ENCODE measurements around the gene NTF3. TPM values are rescaled to one million over a fixed set of nuclear protein-coding genes. Genes with fewer than 3 reads are reported as not detected.

The NTF3 gene
- total RNA-seq, 1 donor from 2014 or later, result 1.2 TPM

DNA sequence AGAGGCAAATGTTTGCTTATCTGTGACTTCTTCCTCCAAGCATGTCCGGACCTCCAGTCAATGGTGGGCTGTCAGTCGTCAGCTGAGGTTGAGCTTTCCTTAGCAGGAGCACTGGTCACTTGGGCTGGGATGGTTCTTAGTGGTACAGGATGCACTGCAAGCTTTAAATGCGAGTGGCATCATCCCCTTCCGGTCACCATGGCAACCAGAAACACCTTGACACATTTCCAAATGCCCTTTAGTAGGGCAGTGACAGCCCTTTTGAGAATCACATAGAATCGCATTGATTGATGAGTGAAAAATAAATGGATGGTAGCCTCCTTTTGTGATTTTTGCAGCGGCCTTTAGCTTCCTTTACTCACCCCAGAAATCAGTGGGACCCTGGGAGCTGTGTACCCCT, 24.1 kb downstream of the NTF3 start:
- H3K4me3 ChIP-seq, result no peak overlapping the region
- no peaks in the 10 kb centered on the region for H3K36me3 ChIP-seq
- H3K27ac ChIP-seq, result no peak overlapping the region
- intact Hi-C loops (cut with DNase I), result no loop called here
- H3K27me3 ChIP-seq (ENCODE audit: low read depth), result peaks cover 5% of the 10 kb centered on the region
- peaks cover 12% of the 10 kb centered on the region for H3K4me1 ChIP-seq
- ATAC-seq, result no peak
- DNase-seq, result no peak
- TF ChIP-seq, protein P1, sequence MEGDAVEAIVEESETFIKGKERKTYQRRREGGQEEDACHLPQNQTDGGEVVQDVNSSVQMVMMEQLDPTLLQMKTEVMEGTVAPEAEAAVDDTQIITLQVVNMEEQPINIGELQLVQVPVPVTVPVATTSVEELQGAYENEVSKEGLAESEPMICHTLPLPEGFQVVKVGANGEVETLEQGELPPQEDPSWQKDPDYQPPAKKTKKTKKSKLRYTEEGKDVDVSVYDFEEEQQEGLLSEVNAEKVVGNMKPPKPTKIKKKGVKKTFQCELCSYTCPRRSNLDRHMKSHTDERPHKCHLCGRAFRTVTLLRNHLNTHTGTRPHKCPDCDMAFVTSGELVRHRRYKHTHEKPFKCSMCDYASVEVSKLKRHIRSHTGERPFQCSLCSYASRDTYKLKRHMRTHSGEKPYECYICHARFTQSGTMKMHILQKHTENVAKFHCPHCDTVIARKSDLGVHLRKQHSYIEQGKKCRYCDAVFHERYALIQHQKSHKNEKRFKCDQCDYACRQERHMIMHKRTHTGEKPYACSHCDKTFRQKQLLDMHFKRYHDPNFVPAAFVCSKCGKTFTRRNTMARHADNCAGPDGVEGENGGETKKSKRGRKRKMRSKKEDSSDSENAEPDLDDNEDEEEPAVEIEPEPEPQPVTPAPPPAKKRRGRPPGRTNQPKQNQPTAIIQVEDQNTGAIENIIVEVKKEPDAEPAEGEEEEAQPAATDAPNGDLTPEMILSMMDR (IDR thresholded peaks at IDR 0.05), result no peak
- H3K9me3 ChIP-seq, result no peaks in the 10 kb centered on the region

DNA sequence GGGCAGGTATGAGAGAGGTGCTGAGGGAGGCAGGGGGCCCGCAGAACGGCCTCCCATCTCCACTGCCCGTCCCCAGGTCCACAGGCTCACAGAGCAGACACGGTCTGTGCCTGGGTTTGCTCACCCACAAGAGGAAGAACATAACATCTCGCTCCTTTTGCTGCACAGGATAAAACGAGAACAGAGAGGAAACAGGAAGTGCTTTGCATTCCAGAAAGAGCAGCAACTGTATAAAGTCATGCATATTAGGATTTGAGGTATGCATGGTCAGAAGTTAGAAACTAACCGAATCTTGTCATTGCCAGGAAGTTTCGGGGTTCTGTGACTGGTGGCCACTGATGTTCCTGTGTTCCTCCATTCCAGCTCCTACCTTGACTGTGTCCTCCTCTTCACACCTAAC, 25.0 kb downstream of the NTF3 start:
- peaks cover 5% of the 10 kb centered on the region for H3K27me3 ChIP-seq (ENCODE audit: low read depth)
- no peaks in the 10 kb centered on the region for H3K36me3 ChIP-seq
- no peak overlapping the region for H3K4me3 ChIP-seq
- TF ChIP-seq, protein P1 (IDR thresholded peaks at IDR 0.05), result no peak
- peak in 1 of 2 donors; percentile 49 for ATAC-seq
- peaks cover 12% of the 10 kb centered on the region for H3K4me1 ChIP-seq
- H3K9me3 ChIP-seq, result no peaks in the 10 kb centered on the region
- intact Hi-C loops (cut with DNase I), result no loop called here
- no peak for DNase-seq
- peak overlapping the region; percentile 31 for H3K27ac ChIP-seq

DNA sequence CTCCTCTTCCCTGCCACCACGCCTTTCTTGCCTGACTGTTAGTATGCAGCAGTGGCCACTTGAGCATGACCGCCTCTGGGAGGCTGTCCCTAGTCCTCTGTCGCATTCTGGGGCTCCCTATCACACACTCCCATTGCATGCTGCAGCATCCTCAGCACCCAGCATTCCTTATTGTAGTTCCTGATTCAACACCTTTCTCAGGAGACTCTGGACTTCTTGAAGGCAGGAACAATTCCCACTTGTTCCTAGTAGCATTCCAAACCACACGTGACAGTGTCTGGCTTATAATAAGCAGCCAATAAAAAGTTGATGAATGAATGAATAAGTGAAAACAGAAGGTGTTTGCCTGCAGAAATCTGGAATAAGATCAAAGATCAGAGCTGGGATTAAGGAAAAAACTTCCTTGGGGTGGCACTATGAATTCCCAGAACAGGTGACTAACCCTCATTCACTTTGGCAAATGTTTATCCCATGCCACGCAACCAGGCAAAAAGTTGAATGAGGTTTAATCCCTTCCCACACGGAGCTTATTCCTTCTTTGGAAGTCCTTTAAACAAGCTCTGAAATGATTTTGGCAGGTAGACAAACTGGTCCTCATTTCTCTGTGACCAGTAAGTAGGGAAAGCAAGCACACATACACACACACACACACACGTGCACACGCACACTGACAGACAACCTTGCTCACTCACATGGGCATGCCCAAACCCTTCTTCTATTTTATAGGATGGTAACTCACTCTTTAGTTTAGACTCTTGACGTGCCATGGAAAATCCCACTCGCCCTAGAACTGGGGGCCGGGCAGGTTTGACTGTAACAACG, 26.5 kb downstream of the NTF3 start:
- Histone ChIP-seq H3K27ac (no peak overlapping the region), H3K4me3 (no peak overlapping the region), H3K27me3 (ENCODE audit: low read depth) (peaks cover 5% of the 10 kb centered on the region), H3K36me3 (no peaks in the 10 kb centered on the region), H3K4me1 (peaks cover 12% of the 10 kb centered on the region), H3K9me3 (no peaks in the 10 kb centered on the region)
- DNase-seq (no peak), ATAC-seq (no peak)
- TF ChIP-seq, protein P1 (IDR thresholded peaks at IDR 0.05), result no peak
- intact Hi-C loops (cut with DNase I), result no loop called here

DNA sequence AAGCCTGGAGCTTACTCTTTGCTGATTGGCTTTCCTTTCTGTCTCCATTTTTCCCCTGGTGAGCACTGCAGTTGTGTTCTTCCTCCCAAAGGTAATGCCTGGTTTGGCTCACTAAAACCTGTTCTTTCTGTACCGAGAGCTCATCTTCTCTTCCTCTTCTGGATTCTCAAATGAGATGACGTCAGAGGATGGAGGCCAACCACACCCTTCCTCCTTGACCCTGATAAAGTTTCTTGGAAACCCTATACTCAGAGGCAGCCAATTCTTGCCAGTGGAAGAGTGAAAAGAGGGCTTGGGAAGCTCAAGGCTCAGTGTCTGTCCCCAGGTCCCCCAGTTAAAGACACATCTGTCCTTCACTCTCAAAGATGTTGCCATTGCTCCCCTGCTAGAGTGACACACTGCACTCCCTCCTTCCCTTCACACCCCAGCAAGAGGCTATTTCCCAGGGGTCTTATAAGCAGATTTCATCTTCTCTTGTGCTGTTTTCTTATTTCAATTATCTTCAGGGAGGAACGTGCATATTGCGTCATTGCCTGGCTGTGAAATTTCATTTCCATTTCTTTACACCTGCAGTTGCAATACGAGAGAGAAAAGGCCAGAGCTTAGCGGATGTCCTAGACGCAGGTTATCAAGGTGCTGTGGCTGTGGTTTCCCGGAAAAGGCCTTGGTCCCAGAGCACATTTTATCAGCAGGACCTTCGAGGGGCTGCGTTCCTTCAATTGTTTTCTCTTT, 27.3 kb downstream of the NTF3 start:
- H3K9me3 ChIP-seq, result no peaks in the 10 kb centered on the region
- H3K27me3 ChIP-seq (ENCODE audit: low read depth), result peaks cover 5% of the 10 kb centered on the region
- H3K4me1 ChIP-seq, result peaks cover 12% of the 10 kb centered on the region
- ATAC-seq, result no peak
- TF ChIP-seq, protein P1 (IDR thresholded peaks at IDR 0.05), result no peak
- H3K4me3 ChIP-seq, result no peak overlapping the region
- DNase-seq, result no peak
- H3K27ac ChIP-seq, result no peak overlapping the region
- H3K36me3 ChIP-seq, result no peaks in the 10 kb centered on the region
- intact Hi-C loops (cut with DNase I), result no loop called here

GRCh38 chr12:5460817-5461216, 28.9 kb downstream of the NTF3 start:
- Histone ChIP-seq H3K27ac (no peak overlapping the region), H3K27me3 (ENCODE audit: low read depth) (peaks cover 5% of the 10 kb centered on the region), H3K4me1 (peaks cover 12% of the 10 kb centered on the region), H3K4me3 (no peak overlapping the region), H3K36me3 (no peaks in the 10 kb centered on the region), H3K9me3 (no peaks in the 10 kb centered on the region)
- TF ChIP-seq, protein P1 (IDR thresholded peaks at IDR 0.05), result no peak
- intact Hi-C loops (cut with DNase I), result no loop called here
- DNase-seq, result no peak
- ATAC-seq, result no peak
